Activated CD4-positive, alpha-beta T cell treated with anti-CD3 and anti-CD28 coated beads, Interleukin-2, amount 10 ng/mL, durations not matched to agents 24 days and 14 days (primary cell): ENCODE measurements around the gene ZC4H2. TPM values are rescaled to one million over a fixed set of nuclear protein-coding genes. Genes with fewer than 3 reads are reported as not detected.
"Not testable (repeated sequence)": the region's sequence is repeated elsewhere in the genome, so short reads cannot be mapped to it uniquely, and the experiment has no call there.

ENCODE experiments used
- DNase-seq: peaks from one replicate; pipeline ENCODE4 v3.0.0; 2022
- H3K27ac Mint-ChIP-seq: one replicate; pipeline ENCODE4 v1.8.0; 2022; ENCODE audit warnings: mild to moderate bottlenecking, mixed read lengths
- H3K27me3 Mint-ChIP-seq: one replicate; pipeline ENCODE4 v1.8.0; 2022; ENCODE audit warnings: mixed read lengths
- H3K36me3 Mint-ChIP-seq: one replicate; pipeline ENCODE4 v1.8.0; 2022; ENCODE audit warnings: low read depth, mild to moderate bottlenecking, mixed read lengths
- H3K4me1 Mint-ChIP-seq: one replicate; pipeline ENCODE4 v1.8.0; 2021; ENCODE audit warnings: mixed read lengths
- H3K4me3 Mint-ChIP-seq: one replicate; pipeline ENCODE4 v1.8.0; 2022; ENCODE audit warnings: mild to moderate bottlenecking, moderate library complexity, mixed read lengths
- H3K9me3 Mint-ChIP-seq: one replicate; pipeline ENCODE4 v1.8.0; 2021; ENCODE audit warnings: mixed read lengths
- intact Hi-C: fragments of 100-400 bp; cut with micrococcal nuclease; formaldehyde crosslinking; loops from one replicate; pipeline ENCODE4 v1.15.1; 2023
- total RNA-seq: library from RNA; stranded (reverse); gene quantifications from 2 replicates; pipeline ENCODE4 v1.2.3, GENCODE V29; 2022

ZC4H2 gene
- total RNA-seq, 1 donor from 2014 or later: 11.3 TPM

DNA sequence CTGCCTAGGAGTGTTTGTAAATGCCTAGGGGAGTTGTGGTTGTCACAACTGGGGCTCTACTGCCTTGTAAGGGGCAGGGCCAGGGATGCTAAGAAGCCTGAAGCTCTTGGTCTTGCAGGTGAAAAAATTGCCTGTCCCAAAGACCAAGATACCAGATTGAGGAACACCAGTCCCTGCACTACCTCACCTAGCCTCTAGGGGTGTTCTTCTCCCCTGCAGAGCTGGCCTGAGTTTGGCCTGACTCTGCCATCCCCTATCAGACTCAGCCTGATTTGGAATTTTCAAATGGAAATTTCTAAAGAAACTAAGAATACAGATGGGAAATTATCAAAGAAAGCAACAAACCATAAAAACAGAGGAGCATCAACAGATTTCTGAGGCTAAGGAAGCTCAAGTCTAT lies 90.4 kb downstream of the ZC4H2 start:
- Mint-ChIP-seq H3K27me3 (no peaks in the 10 kb centered on the region), H3K27ac (no peak overlapping the region), H3K36me3 (no peaks in the 10 kb centered on the region), H3K4me1 (no peaks in the 10 kb centered on the region), H3K9me3 (peaks cover 7% of the 10 kb centered on the region), H3K4me3 (no peak overlapping the region)
- intact Hi-C loops: no loop called here
- no peak for DNase-seq

DNA sequence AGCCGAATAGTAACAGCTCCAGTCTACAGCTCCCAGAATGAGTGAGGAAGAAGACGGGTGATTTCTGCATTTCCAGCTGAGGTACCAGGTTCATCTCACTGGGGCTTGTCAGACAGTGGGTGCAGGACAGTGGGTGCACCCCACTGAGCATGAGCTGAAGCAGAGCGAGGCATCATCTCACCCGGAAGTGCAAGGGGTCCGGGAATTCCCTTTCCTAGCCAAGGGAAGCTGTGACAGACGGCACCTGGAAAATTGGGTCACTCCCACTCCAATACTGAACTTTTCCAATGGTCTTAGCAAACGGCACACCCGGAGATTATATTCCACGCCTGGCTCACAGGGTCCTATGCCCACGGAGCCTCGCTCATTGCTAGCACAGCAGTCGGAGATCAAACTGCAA lies 97.5 kb downstream of the ZC4H2 start:
- H3K4me3 Mint-ChIP-seq, intact Hi-C loops, H3K27me3 Mint-ChIP-seq, H3K4me1 Mint-ChIP-seq, H3K36me3 Mint-ChIP-seq, H3K27ac Mint-ChIP-seq, DNase-seq, H3K9me3 Mint-ChIP-seq: not testable (repeated sequence)

DNA sequence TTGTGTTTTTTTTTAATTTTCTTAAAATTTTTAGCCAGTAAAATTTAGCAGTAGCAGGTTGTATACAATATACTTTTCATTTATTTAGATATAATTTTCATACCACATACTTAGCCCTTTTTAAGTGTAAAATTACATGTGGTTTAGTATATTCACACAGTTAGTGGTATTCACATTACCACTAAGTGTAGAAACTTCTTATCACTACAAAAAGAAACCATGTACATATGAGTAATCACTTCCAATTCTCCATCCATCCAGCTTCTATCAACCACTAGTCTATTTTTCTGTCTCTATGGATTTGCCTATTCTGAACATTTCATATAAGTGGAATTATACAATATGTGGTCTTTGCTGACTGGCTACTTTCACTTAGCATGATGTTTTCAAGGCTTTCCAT lies 109.0 kb downstream of the ZC4H2 start:
- H3K4me3 Mint-ChIP-seq: no peak overlapping the region
- H3K4me1 Mint-ChIP-seq: peaks cover 12% of the 10 kb centered on the region
- H3K9me3 Mint-ChIP-seq: peaks cover 13% of the 10 kb centered on the region

More for the DNA sequence above, 109.0 kb downstream of the ZC4H2 start:
- intact Hi-C loops: no loop called here
- Mint-ChIP-seq H3K27ac (no peak overlapping the region), H3K36me3 (peaks cover 20% of the 10 kb centered on the region), H3K27me3 (no peaks in the 10 kb centered on the region)
- DNase-seq: no peak

Other genes starting within 250 kb of the ZC4H2 start
- gene ZC3H12B, start 58.4 kb upstream of the ZC4H2 start, total RNA-seq: 0.57 and 0.58 TPM in 2 replicates